ENCODE measurements around the gene OR8G1.
"Not testable (repeated sequence)": the region's sequence is repeated elsewhere in the genome, so short reads cannot be mapped to it uniquely, and the experiment has no call there.

DNA sequence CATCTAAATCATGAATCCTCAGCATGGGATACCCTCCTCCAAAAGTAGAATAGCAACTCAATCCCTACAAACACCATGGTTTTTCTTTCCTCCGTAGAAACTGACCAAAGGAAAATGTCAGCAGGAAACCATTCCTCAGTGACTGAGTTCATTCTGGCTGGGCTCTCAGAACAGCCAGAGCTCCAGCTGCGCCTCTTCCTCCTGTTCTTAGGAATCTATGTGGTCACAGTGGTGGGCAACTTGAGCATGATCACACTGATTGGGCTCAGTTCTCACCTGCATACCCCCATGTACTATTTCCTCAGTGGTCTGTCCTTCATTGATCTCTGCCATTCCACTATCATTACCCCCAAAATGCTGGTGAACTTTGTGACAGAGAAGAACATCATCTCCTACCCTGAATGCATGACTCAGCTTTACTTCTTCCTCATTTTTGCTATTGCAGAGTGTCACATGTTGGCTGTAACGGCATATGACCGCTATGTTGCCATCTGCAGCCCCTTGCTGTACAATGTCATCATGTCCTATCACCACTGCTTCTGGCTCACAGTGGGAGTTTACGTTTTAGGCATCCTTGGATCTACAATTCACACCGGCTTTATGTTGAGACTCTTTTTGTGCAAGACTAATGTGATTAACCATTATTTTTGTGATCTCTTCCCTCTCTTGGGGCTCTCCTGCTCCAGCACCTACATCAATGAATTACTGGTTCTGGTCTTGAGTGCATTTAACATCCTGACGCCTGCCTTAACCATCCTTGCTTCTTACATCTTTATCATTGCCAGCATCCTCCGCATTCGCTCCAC lies 16.1 kb upstream of the OR8G1 start:
- TF ChIP-seq, protein P1, sequence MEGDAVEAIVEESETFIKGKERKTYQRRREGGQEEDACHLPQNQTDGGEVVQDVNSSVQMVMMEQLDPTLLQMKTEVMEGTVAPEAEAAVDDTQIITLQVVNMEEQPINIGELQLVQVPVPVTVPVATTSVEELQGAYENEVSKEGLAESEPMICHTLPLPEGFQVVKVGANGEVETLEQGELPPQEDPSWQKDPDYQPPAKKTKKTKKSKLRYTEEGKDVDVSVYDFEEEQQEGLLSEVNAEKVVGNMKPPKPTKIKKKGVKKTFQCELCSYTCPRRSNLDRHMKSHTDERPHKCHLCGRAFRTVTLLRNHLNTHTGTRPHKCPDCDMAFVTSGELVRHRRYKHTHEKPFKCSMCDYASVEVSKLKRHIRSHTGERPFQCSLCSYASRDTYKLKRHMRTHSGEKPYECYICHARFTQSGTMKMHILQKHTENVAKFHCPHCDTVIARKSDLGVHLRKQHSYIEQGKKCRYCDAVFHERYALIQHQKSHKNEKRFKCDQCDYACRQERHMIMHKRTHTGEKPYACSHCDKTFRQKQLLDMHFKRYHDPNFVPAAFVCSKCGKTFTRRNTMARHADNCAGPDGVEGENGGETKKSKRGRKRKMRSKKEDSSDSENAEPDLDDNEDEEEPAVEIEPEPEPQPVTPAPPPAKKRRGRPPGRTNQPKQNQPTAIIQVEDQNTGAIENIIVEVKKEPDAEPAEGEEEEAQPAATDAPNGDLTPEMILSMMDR (IDR thresholded peaks at IDR 0.05): not testable (repeated sequence)
- TF ChIP-seq EZH2 (IDR thresholded peaks at IDR 0.05; ENCODE audit: borderline replicate concordance, insufficient read depth, low read depth, low read length, poor library complexity, severe bottlenecking): not testable (repeated sequence)
